Liver (tissue), 3 donors: ENCODE measurements around the gene PIK3R6.

Source experiments
- CTCF ChIP-seq: fragments of 150-350 bp; IDR thresholded peaks from 2 replicates; pipeline ENCODE4 v1.5.1; 2017; ENCODE audit warnings: improper control_type of control experiment, low read depth, low read length; ENCODE audit not compliant: missing input control
- EGR1 ChIP-seq, 2 donors: IDR thresholded peaks; 2 replicates each; pipeline ENCODE4 v1.6.1; 2016 to 2018; ENCODE audit warnings: antibody characterized with exemption in 2 of 2, low read depth in 2 of 2
- GABPA ChIP-seq, 2 donors: IDR thresholded peaks in 1 of 2; conservative IDR thresholded peaks in 1 of 2; 2 replicates each; pipeline ENCODE4 v1.6.1; 2016; ENCODE audit warnings: antibody characterized with exemption in 2 of 2, mild to moderate bottlenecking in 1 of 2, moderate library complexity in 1 of 2
- HNF4G ChIP-seq: IDR thresholded peaks from 2 replicates; pipeline ENCODE4 v1.6.1; 2016; ENCODE audit warnings: antibody characterized with exemption
- JUND ChIP-seq, 2 donors: IDR thresholded peaks; 2 replicates each; pipeline ENCODE4 v1.6.1; 2016; ENCODE audit warnings: antibody characterized with exemption in 2 of 2
- RAD21 ChIP-seq, 2 donors: IDR thresholded peaks; 2 replicates each; pipeline ENCODE4 v1.6.1; 2016; ENCODE audit warnings: antibody characterized with exemption in 2 of 2, mild to moderate bottlenecking in 2 of 2
- RXRA ChIP-seq, 2 donors: IDR thresholded peaks; 2 replicates each; pipeline ENCODE4 v1.6.1; 2017 to 2018; ENCODE audit warnings: antibody characterized with exemption in 2 of 2, mild to moderate bottlenecking in 1 of 2
- SP1 ChIP-seq: IDR thresholded peaks from 2 replicates; pipeline ENCODE4 v1.6.1; 2018; ENCODE audit warnings: antibody characterized with exemption, mild to moderate bottlenecking
- TAF1 ChIP-seq: conservative IDR thresholded peaks from 2 replicates; pipeline ENCODE4 v1.6.1; 2016; ENCODE audit warnings: antibody characterized with exemption, mild to moderate bottlenecking
- YY1 ChIP-seq: IDR thresholded peaks from 2 replicates; pipeline ENCODE4 v1.6.1; 2016; ENCODE audit warnings: antibody characterized with exemption, mild to moderate bottlenecking
- ZBTB33 ChIP-seq: IDR thresholded peaks from 2 replicates; pipeline ENCODE4 v1.6.1; 2016; ENCODE audit warnings: antibody characterized with exemption
- TF ChIP-seq, protein P1 (sequence below): IDR thresholded peaks from 2 replicates; pipeline ENCODE4 v1.6.1; 2016; ENCODE audit warnings: antibody characterized with exemption, mild to moderate bottlenecking
- TF ChIP-seq, protein P2 (sequence below): IDR thresholded peaks from 2 replicates; pipeline ENCODE4 v1.6.1; 2016; ENCODE audit warnings: antibody characterized with exemption
- TF ChIP-seq, protein P3 (sequence below): IDR thresholded peaks from 2 replicates; pipeline ENCODE4 v1.6.1; 2016; ENCODE audit warnings: antibody characterized with exemption
- donor health status: healthy.
- donor health status: healthy.

DNA sequence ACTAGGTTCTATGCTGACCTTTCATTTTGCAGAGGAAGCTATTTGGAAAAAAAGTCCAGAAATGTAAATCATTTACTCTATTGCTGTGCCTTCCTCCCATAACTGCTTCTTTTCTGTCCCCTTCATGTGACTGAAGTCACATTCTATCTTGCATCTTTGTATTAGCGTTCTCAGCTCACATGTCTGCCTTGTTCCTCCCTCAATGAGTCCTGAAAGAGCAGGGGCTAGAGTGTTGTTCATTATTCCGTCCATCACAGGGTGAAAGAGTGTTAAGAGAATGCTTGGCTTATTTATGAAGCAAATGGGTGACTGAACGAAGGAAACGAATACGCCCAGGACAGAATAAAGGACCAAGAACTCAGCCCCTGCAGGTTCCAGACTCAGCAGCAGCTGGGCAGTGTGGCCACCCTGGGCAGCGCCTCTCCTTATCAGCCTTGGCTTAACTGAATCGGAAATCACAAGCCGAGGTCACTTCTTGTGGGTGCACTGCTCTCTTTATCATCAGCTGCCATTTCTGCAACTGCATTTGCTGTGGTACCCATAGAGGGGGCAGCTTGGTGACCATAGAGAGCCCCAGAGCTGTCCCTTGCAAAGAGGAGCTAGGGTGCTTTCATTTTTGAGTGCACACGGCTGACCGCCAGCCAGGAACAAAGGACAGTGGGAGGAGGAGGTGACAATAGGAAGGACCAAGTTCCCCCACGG is 1.8 kb upstream of the PIK3R6 start:
- TF ChIP-seq TAF1 (no peak), CTCF (no peak), YY1 (no peak), RAD21 (IDR thresholded peaks at IDR 0.05) (no peak), HNF4G (no peak), RXRA (IDR thresholded peaks at IDR 0.05) (no peak), EGR1 (IDR thresholded peaks at IDR 0.05; ENCODE audit: low read depth in 2 of 2) (no peak), SP1 (no peak), GABPA (IDR thresholded peaks at IDR 0.05 in 1 of 2, conservative IDR thresholded peaks at IDR 0.05 in 1 of 2) (no peak), ZBTB33 (no peak), JUND (IDR thresholded peaks at IDR 0.05) (no peak)
- TF ChIP-seq, protein P1, sequence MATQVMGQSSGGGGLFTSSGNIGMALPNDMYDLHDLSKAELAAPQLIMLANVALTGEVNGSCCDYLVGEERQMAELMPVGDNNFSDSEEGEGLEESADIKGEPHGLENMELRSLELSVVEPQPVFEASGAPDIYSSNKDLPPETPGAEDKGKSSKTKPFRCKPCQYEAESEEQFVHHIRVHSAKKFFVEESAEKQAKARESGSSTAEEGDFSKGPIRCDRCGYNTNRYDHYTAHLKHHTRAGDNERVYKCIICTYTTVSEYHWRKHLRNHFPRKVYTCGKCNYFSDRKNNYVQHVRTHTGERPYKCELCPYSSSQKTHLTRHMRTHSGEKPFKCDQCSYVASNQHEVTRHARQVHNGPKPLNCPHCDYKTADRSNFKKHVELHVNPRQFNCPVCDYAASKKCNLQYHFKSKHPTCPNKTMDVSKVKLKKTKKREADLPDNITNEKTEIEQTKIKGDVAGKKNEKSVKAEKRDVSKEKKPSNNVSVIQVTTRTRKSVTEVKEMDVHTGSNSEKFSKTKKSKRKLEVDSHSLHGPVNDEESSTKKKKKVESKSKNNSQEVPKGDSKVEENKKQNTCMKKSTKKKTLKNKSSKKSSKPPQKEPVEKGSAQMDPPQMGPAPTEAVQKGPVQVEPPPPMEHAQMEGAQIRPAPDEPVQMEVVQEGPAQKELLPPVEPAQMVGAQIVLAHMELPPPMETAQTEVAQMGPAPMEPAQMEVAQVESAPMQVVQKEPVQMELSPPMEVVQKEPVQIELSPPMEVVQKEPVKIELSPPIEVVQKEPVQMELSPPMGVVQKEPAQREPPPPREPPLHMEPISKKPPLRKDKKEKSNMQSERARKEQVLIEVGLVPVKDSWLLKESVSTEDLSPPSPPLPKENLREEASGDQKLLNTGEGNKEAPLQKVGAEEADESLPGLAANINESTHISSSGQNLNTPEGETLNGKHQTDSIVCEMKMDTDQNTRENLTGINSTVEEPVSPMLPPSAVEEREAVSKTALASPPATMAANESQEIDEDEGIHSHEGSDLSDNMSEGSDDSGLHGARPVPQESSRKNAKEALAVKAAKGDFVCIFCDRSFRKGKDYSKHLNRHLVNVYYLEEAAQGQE: no peak
- TF ChIP-seq, protein P2, sequence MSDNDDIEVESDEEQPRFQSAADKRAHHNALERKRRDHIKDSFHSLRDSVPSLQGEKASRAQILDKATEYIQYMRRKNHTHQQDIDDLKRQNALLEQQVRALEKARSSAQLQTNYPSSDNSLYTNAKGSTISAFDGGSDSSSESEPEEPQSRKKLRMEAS: no peak
- TF ChIP-seq, protein P3, sequence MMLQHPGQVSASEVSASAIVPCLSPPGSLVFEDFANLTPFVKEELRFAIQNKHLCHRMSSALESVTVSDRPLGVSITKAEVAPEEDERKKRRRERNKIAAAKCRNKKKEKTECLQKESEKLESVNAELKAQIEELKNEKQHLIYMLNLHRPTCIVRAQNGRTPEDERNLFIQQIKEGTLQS: no peak
